ENCODE data around the gene DCST1. TPM values are rescaled to one million over a fixed set of nuclear protein-coding genes. Genes with fewer than 3 reads are reported as not detected.

The DCST1 gene
- total RNA-seq, 2 experiments from 2014 or later = not detected

- Histone ChIP-seq H4K20me1 (ENCODE audit: insufficient read depth, low read length) (no peaks in the 10 kb centered on the region), H3K4me1 (ENCODE audit: insufficient read depth, low read length, poor library complexity, severe bottlenecking) (peaks cover 32% of the 10 kb centered on the region), H3K27ac (ENCODE audit: low read depth, low read length, poor library complexity, severe bottlenecking) (peak overlapping the region; percentile 29), H3K9me3 (ENCODE audit: low read length) (no peaks in the 10 kb centered on the region), H3K79me2 (ENCODE audit: insufficient read depth, low read depth, low read length) (peaks cover 7% of the 10 kb centered on the region; the same call in 1 of the 2 replicates), H3K36me3 (ENCODE audit: insufficient read depth, low read length) (peaks cover 6% of the 10 kb centered on the region; the same call in 1 of the 2 replicates), H3K4me2 (ENCODE audit: low read length) (peak overlapping the region; percentile 90), H3K9me2 (ENCODE audit: insufficient read depth, low read length) (no peaks in the 10 kb centered on the region), H3K4me3 (ENCODE audit: low read depth, low read length, poor library complexity, severe bottlenecking) (peak overlapping the region; percentile 84), H2AFZ (ENCODE audit: low read length) (peak overlapping the region; percentile 66; the same call in 1 of the 2 replicates)
- DNase-seq (ENCODE audit: low spot score) = peak; percentile 84
- POLR2A ChIA-PET = interaction anchor here (1.5 kb wide), 2 partner anchors 13 to 22 kb away, joined by 4 to 5 read pairs; no protein-coding TSS in a partner anchor
- CTCF ChIA-PET (ENCODE audit: unreplicated experiment) = no interaction called here
- no TSS peak for BruUV-seq (replicated peaks)
- TF ChIP-seq EZH2phosphoT487 (IDR thresholded peaks at IDR 0.05; ENCODE audit: borderline replicate concordance, low read depth, low read length) (no peak), CTCF (conservative IDR thresholded peaks at IDR 0.05; ENCODE audit: low read length) (peak; percentile 82)
- intact Hi-C loops (cut with micrococcal nuclease; ENCODE audit: unreplicated experiment) = loop anchor here (1.0 to 5.0 kb wide), 7 partner anchors 21 to 456 kb away; partner anchors contain the start of genes ADAR, FLAD1 and PYGO2
Observed at GRCh38 chr1:155062702-155063411, 29.2 kb downstream of the DCST1 start.

GRCh38 chr1:155063550-155064110 is 30.0 kb downstream of the DCST1 start, which contains the start of gene EFNA4:
TSS of gene EFNA4 (plus strand) at chr1:155063740. CDS start at chr1:155063824, 84 bp downstream.
- H3K9me3 ChIP-seq (ENCODE audit: low read length) = no peaks in the 10 kb centered on the region
- H3K9me2 ChIP-seq (ENCODE audit: insufficient read depth, low read length) = no peaks in the 10 kb centered on the region
- intact Hi-C loops (cut with micrococcal nuclease; ENCODE audit: unreplicated experiment) = loop anchor here (2.0 to 5.0 kb wide), 6 partner anchors 63 to 456 kb away; partner anchors contain the start of genes ADAR, FLAD1 and PYGO2
- BruUV-seq (replicated peaks) = no TSS peak
- CTCF ChIA-PET (ENCODE audit: unreplicated experiment) = no interaction called here
- H2AFZ ChIP-seq (ENCODE audit: low read length) = peak within 1 kb of the TSS; percentile 66
- H3K4me1 ChIP-seq (ENCODE audit: insufficient read depth, low read length, poor library complexity, severe bottlenecking) = peaks cover 32% of the 10 kb centered on the region
- TF ChIP-seq CTCF (conservative IDR thresholded peaks at IDR 0.05; ENCODE audit: low read length) = no peak
- TF ChIP-seq EZH2phosphoT487 (IDR thresholded peaks at IDR 0.05; ENCODE audit: borderline replicate concordance, low read depth, low read length) = no peak
- peaks cover 5% of the 10 kb centered on the region; the same call in 1 of the 2 replicates for H3K36me3 ChIP-seq (ENCODE audit: insufficient read depth, low read length)
- peaks cover 7% of the 10 kb centered on the region; the same call in 1 of the 2 replicates for H3K79me2 ChIP-seq (ENCODE audit: insufficient read depth, low read depth, low read length)
- DNase-seq (ENCODE audit: low spot score) = peak; percentile 93
- POLR2A ChIA-PET = interaction anchor here (0.6 to 1.5 kb wide), 5 partner anchors 12 to 90 kb away, joined by 3 to 5 read pairs (median 4); partner anchors contain the start of gene ADAM15
- H3K4me2 ChIP-seq (ENCODE audit: low read length) = peak within 1 kb of the TSS; percentile 90
- H3K27ac ChIP-seq (ENCODE audit: low read depth, low read length, poor library complexity, severe bottlenecking) = peak within 1 kb of the TSS; percentile 55
- H3K4me3 ChIP-seq (ENCODE audit: low read depth, low read length, poor library complexity, severe bottlenecking) = peak within 1 kb of the TSS; percentile 84
- H4K20me1 ChIP-seq (ENCODE audit: insufficient read depth, low read length) = no peaks in the 10 kb centered on the region
